ENCODE results near the gene DACH1. TPM values are rescaled to one million over a fixed set of nuclear protein-coding genes. Genes with fewer than 3 reads are reported as not detected.

Gene DACH1
- total RNA-seq, 4 donors from 2014 or later = 1.5 to 55.1 (median 4.7) TPM

- Histone ChIP-seq H3K36me3 (no peaks in the 10 kb centered on the region), H3K27ac (no peak overlapping the region), H3K9me3 (no peaks in the 10 kb centered on the region), H3K27me3 (no peaks in the 10 kb centered on the region), H3K4me3 (no peak overlapping the region), H3K4me1 (no peaks in the 10 kb centered on the region)
- intact Hi-C loops (cut with DNase I; ENCODE audit: low total_unique reads) = no loop called here
- TF ChIP-seq, protein P1, sequence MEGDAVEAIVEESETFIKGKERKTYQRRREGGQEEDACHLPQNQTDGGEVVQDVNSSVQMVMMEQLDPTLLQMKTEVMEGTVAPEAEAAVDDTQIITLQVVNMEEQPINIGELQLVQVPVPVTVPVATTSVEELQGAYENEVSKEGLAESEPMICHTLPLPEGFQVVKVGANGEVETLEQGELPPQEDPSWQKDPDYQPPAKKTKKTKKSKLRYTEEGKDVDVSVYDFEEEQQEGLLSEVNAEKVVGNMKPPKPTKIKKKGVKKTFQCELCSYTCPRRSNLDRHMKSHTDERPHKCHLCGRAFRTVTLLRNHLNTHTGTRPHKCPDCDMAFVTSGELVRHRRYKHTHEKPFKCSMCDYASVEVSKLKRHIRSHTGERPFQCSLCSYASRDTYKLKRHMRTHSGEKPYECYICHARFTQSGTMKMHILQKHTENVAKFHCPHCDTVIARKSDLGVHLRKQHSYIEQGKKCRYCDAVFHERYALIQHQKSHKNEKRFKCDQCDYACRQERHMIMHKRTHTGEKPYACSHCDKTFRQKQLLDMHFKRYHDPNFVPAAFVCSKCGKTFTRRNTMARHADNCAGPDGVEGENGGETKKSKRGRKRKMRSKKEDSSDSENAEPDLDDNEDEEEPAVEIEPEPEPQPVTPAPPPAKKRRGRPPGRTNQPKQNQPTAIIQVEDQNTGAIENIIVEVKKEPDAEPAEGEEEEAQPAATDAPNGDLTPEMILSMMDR (IDR thresholded peaks at IDR 0.05) = no peak
- TF ChIP-seq POLR2A (IDR thresholded peaks at IDR 0.05) = no peak
- DNase-seq = no peak
Measured at GRCh38 chr13:71609271-71609670, 257.7 kb downstream of the DACH1 start.

- no peak for DNase-seq
- TF ChIP-seq, protein P1 (IDR thresholded peaks at IDR 0.05) = no peak
- no peak for TF ChIP-seq POLR2A (IDR thresholded peaks at IDR 0.05)
- Histone ChIP-seq H3K4me3 (no peak overlapping the region), H3K4me1 (no peaks in the 10 kb centered on the region), H3K9me3 (no peaks in the 10 kb centered on the region), H3K27me3 (no peaks in the 10 kb centered on the region), H3K27ac (no peak overlapping the region), H3K36me3 (no peaks in the 10 kb centered on the region)
- intact Hi-C loops (cut with DNase I; ENCODE audit: low total_unique reads) = no loop called here
Measured at GRCh38 chr13:71607575-71607974, 259.4 kb downstream of the DACH1 start.

DNA sequence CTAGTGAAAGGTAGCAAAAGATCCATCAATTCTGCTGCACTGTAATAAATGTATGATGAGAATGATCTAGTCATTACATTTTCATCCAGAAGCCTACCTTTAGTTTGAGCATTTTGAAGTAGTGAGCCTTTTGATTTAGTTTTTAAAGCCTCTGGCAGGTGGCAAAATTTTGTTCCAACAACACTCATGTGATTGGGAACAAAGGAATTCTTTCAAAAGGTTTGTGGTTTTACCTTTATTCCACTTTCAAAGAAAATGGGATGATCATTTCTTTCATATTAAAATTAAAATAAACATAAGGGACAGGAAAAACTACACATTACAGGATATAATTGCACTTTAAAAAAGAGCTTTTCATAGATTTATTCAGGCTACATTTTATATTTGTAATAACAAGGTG, 260.2 kb downstream of the DACH1 start:
- H3K36me3 ChIP-seq = no peaks in the 10 kb centered on the region
- H3K27me3 ChIP-seq = no peaks in the 10 kb centered on the region
- no peak for DNase-seq
- H3K4me3 ChIP-seq = no peak overlapping the region
- no peak for TF ChIP-seq POLR2A (IDR thresholded peaks at IDR 0.05)
- TF ChIP-seq, protein P1 (IDR thresholded peaks at IDR 0.05) = no peak
- H3K27ac ChIP-seq = no peak overlapping the region
- no peaks in the 10 kb centered on the region for H3K4me1 ChIP-seq
- no peaks in the 10 kb centered on the region for H3K9me3 ChIP-seq
- intact Hi-C loops (cut with DNase I; ENCODE audit: low total_unique reads) = no loop called here

- DNase-seq = no peak
- Histone ChIP-seq H3K27ac (no peak overlapping the region), H3K27me3 (no peaks in the 10 kb centered on the region), H3K36me3 (no peaks in the 10 kb centered on the region), H3K9me3 (no peaks in the 10 kb centered on the region), H3K4me3 (no peak overlapping the region), H3K4me1 (no peaks in the 10 kb centered on the region)
- intact Hi-C loops (cut with DNase I; ENCODE audit: low total_unique reads) = no loop called here
- TF ChIP-seq, protein P1 (IDR thresholded peaks at IDR 0.05) = no peak
- no peak for TF ChIP-seq POLR2A (IDR thresholded peaks at IDR 0.05)
Measured at GRCh38 chr13:71605744-71606143, 261.3 kb downstream of the DACH1 start.

- H3K4me3 ChIP-seq = no peak overlapping the region
- no peaks in the 10 kb centered on the region for H3K9me3 ChIP-seq
- H3K36me3 ChIP-seq = no peaks in the 10 kb centered on the region
- no peaks in the 10 kb centered on the region for H3K4me1 ChIP-seq
- no peaks in the 10 kb centered on the region for H3K27me3 ChIP-seq
- intact Hi-C loops (cut with DNase I; ENCODE audit: low total_unique reads) = no loop called here
- no peak overlapping the region for H3K27ac ChIP-seq
- no peak for DNase-seq
- TF ChIP-seq POLR2A (IDR thresholded peaks at IDR 0.05) = no peak
- TF ChIP-seq, protein P1 (IDR thresholded peaks at IDR 0.05) = no peak
Measured at GRCh38 chr13:71603255-71603654, 263.7 kb downstream of the DACH1 start.

All from uterus (tissue), 4 donors.